K562 (cell line): ENCODE results near the gene BMP6.

Source experiments
- EP300 ChIP-seq: IDR thresholded peaks from 2 replicates; pipeline ENCODE4 v1.6.1; 2012; ENCODE audit warnings: low read length, improper control_type of control experiment
- GATAD2A ChIP-seq: fragments of 450-650 bp; IDR thresholded peaks from 2 replicates; pipeline ENCODE4 v1.6.1; 2017
- MEF2A ChIP-seq: IDR thresholded peaks from 2 replicates; pipeline ENCODE4 v1.6.1; 2011; ENCODE audit warnings: low read depth, mild to moderate bottlenecking, low read length, moderate library complexity; ENCODE audit not compliant: control insufficient read depth
- RFX7 ChIP-seq: fragments of 250-450 bp; sonication (Bioruptor Pico); IDR thresholded peaks from 2 replicates; pipeline ENCODE4 v1.5.1; 2021; ENCODE audit warnings: mild to moderate bottlenecking
- ZFPM2 ChIP-seq: fragments of 250-450 bp; sonication (Bioruptor Pico); IDR thresholded peaks from 2 replicates; pipeline ENCODE4 v1.5.1; 2022; ENCODE audit warnings: mild to moderate bottlenecking

- TF ChIP-seq MEF2A (no peak), RFX7 (no peak), GATAD2A (no peak), EP300 (no peak), ZFPM2 (CRISPR knock-in tag) (no peak)
These were observed 175.2 kb downstream of the BMP6 start for GRCh38 chr6:7901056-7901455.
